Amniotic stem cell (primary cell): Measurements from ENCODE around the gene GUCA1A.
A peak's percentile ranks its signal among the peaks of the same experiment; 100 is the strongest.
"Not testable (repeated sequence)": the region's sequence is repeated elsewhere in the genome, so short reads cannot be mapped to it uniquely, and the experiment has no call there.

Experiments used
- DNase-seq: peaks from one replicate; lab custom pipeline; 2025; lab: John Stamatoyannopoulos, UW

The GUCA1A gene

GRCh38 chr6:42177514-42178364 lies 4.6 kb downstream of the GUCA1A start:
- DNase-seq: no peak

GRCh38 chr6:42179261-42179944 lies 6.2 kb downstream of the GUCA1A start:
- DNase-seq: no peak

DNA sequence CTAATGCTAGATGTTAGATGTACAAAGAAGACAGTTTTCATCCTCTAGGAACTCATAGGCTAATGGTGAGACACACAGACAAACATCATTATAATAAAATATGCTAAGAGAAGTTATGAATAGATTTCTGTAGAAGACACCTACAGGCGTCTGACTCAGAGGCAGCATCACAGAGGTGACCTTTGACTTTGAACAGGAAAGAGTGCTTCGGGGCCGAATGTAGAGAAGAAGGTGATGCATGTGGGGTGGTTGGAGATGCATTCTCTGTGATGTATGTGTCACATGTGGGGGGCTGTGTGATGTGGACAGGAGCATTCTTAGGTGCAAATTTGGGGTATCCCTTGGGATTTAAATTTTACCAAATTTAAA lies 6.8 kb downstream of the GUCA1A start:
- DNase-seq: no peak

DNA sequence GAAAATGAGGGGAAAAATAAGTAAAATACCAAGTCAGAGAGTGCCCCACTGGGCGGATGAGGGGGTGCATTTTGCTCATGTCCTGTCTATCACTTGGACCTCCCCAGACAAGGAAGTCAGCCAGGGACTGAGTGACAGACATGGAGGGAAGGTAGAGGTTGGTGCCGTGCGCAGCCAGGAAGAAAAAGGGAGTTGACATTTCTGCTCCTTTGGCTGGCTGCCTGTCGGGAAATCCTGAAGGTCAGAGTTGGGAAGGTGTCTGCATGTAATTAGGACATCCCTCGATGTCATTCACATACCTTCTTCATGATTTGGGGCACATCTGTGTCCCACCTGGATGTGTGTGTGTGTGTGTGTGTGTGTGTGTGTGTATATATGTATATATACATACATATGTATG lies 8.9 kb downstream of the GUCA1A start:
- DNase-seq: no peak

- no peak for DNase-seq
Measured at GRCh38 chr6:42184475-42184874, 11.3 kb downstream of the GUCA1A start.

DNA sequence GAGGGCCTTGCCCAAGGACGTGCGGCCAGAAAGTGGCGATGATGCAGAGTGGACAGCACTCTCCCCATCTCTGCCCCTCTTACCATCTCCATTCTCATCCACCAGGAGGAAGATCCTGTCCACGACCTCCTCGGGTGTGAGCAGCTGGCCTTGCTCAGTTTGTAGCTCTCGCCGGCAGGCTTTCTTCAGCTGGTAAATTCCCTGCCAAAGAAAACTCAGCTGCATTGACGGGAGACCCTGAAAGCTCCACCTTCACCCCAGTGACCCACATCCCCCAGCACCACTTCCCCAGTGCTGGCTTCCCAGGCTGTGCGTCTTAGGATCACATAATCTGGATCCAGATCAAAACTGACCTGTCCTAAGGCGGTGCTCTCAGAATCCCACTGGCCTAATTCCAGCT lies 12.4 kb downstream of the GUCA1A start:
- no peak for DNase-seq

- no peak for DNase-seq
Measured at GRCh38 chr6:42188406-42188805, 15.2 kb downstream of the GUCA1A start.

- DNase-seq: peak; percentile 23
Measured at GRCh38 chr6:42190554-42191183, 17.5 kb downstream of the GUCA1A start.

- DNase-seq: not testable (repeated sequence)
Measured at GRCh38 chr6:42192385-42192784, 19.2 kb downstream of the GUCA1A start.

GRCh38 chr6:42193491-42193894 lies 20.3 kb downstream of the GUCA1A start:
- peak; percentile 21 for DNase-seq

DNA sequence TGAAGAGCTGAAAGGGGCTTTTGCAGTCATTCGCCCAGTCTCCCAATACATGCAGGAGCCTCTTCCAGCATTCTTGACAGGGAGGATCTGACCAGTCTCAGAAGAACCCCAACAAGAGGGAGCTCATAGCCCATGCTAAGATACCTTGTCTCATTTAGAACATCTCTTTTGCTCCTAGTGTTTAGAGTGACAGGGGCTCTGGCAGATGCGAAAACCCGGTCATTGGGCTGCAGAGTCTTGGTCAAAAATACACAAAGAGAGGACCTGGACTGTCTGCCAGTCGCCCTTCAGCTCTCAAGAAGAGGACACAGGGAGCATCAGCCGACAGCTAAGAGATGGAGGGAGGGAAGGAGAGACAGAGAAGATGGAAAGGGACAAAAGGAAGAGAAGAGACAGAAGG lies 20.9 kb downstream of the GUCA1A start:
- no peak for DNase-seq

DNA sequence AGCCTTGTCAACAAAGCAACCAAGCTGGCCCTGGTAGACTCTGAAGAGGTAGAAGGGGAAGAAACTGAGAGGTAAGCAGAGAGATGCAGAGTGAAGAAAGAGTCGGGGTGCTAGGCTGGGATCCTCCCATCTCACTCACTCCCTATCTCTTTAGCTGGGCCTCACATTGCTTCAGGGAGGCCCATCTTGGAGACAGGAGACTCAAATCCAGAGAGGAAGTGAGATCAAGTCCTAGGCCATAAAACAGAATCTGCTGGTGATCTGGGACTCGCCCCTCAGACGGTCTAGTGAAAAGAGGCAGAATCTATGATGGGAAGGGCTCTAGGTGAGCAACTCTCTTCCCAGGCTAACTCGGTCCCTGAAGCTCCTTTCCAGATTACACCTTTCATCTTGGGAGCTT lies 22.3 kb downstream of the GUCA1A start:
- DNase-seq: no peak

- DNase-seq: no peak
Measured at GRCh38 chr6:42197555-42198362, 24.6 kb downstream of the GUCA1A start.

GRCh38 chr6:42199106-42199981 lies 26.2 kb downstream of the GUCA1A start:
- no peak for DNase-seq

GRCh38 chr6:42200035-42200434 lies 26.9 kb downstream of the GUCA1A start:
- DNase-seq: peak; percentile 87

- no peak for DNase-seq
Measured at GRCh38 chr6:42201382-42201781, 28.2 kb downstream of the GUCA1A start.

DNA sequence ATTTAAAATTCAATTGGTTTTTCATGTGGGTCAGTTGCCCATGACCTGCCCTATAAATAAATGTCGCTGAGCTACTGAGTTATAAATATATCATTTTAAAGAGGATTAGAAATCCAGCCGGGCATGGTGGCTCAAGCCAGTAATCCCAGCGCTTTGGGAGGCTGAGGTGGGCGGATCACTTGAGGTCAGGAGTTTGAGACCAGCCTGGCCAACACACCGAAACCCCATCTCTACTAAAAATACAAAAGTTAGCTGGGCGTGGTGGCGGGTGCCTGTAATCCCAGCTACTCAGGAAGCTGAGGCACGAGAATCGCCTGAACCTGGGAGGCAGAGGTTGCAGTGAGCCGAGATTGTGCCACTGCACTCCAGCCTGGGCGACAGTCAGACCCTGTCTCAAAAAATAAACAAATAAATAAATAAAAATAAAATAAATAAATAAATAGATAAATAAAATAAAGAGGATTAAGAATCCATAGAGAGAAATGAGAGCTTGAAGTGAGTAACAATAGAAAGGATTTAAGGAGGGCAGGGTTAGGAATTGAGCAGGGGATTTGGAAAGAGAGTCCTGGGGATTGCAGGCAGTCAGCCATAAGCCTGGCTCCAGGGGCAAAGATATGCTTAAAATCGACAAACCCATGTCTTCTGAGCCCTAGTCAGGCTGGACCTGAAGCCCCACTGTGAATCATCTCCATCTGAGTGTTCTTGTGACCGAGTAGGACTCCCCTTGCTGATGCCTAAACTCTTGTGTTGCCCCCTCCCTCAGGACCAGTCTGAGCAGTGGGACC lies 29.2 kb downstream of the GUCA1A start:
- DNase-seq: not testable (repeated sequence)

DNA sequence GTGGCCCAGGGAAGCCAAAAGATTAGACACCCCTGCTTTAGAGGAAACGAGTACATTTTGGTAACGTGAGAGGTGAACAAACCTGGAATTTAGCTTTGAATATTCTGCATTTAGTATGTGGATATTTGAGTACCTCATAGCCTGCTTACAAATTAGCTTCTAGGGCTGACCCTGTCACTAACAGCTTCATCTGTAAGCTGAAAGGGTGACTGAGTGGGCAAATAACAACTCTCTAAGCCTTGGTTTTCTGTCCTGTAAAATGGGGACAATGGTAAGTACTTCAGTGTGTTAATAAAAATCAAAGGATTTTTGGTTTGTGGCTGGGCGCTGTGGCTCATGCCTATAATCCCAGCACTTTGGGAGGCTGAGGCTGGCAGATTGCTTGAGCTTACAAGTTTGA lies 30.0 kb downstream of the GUCA1A start:
- no peak for DNase-seq

- DNase-seq: no peak
Measured at GRCh38 chr6:42204768-42205282, 31.7 kb downstream of the GUCA1A start.

DNA sequence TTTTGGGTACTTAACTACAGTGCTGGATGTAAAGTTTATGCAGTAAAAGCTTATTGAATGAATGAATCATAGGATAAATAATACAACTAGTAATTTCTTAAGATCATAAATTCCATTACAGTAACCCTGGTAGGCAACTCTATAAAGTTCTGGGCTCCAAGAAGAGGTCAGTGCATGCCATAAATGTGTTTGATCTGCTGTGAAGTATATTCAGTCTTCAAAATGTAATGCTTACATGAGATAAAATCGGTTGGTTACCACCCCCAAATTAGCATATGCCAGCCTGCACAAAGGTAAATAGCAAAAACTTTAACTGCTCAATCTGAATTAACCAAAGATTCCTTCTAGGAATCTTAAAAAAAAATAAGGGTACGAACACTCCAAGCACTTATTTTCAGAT lies 34.4 kb downstream of the GUCA1A start:
- not testable (repeated sequence) for DNase-seq
